Thyroid gland (tissue), 4 donors: Measurements from ENCODE around the gene MAD1L1. TPM values are rescaled to one million over a fixed set of nuclear protein-coding genes. Genes with fewer than 3 reads are reported as not detected.
A peak's percentile ranks its signal among the peaks of the same experiment; 100 is the strongest.

Source experiments
- DNase-seq, 2 donors: peaks; one replicate each; pipeline ENCODE4 v3.0.0-alpha.2; 2019
- H3K27ac ChIP-seq, 3 donors: fragments of 200-600 bp; sonication (generic); 1 replicate in 2 of 3; 2 replicates in 1 of 3; pipeline ENCODE4 v1.5.1; 2016 to 2019; ENCODE audit warnings: mild to moderate bottlenecking in 1 of 3, moderate library complexity in 1 of 3
- H3K27me3 ChIP-seq: fragments of 200-600 bp; sonication (generic); one replicate; pipeline ENCODE4 v1.5.1; 2019
- H3K36me3 ChIP-seq, 2 donors: fragments of 200-600 bp; sonication (generic); one replicate each; pipeline ENCODE4 v1.5.1; 2016 to 2019
- H3K4me1 ChIP-seq, 2 donors: fragments of 200-600 bp; sonication (generic); one replicate each; pipeline ENCODE4 v1.5.1; 2017 to 2019
- H3K4me3 ChIP-seq, 3 donors: fragments of 200-600 bp; sonication (generic); replicated peaks in 1 of 3; 1 replicate in 2 of 3; 2 replicates in 1 of 3; pipeline ENCODE4 v1.5.1; 2016; ENCODE audit warnings: mild to moderate bottlenecking in 1 of 3
- H3K9me3 ChIP-seq: fragments of 200-600 bp; sonication (generic); one replicate; pipeline ENCODE4 v1.5.1; 2017
- POLR2A ChIP-seq, 2 donors: fragments of 450-650 bp; IDR thresholded peaks; one replicate each; pipeline ENCODE4 v1.6.1; 2017; ENCODE audit warnings: antibody characterized with exemption in 2 of 2, mild to moderate bottlenecking in 2 of 2, moderate library complexity in 1 of 2
- WGBS, 2 donors: methylation state at CpG; one replicate each; pipeline ENCODE4 v1.1.5; 2017; 5-methylcytosine and 5-hydroxymethylcytosine counted together
- intact Hi-C: fragments of 100-400 bp; cut with DNase I; formaldehyde crosslinking; loops from one replicate; pipeline ENCODE4 v1.15.1; 2023
- total RNA-seq, 4 donors: library from RNA; depleted of rRNA; stranded (reverse); fragments of >200 nt; gene quantifications; one replicate each; pipeline ENCODE4 v1.2.3, GENCODE V29; 2016
- TF ChIP-seq, protein P1 (sequence below), 6 experiments: fragments of 200-600 bp in 3 of 6; fragments of 450-650 bp in 3 of 6; sonication (generic) in 3 of 6; IDR thresholded peaks; one replicate each; pipeline ENCODE4 v1.5.1; 2016 to 2019; ENCODE audit warnings: antibody characterized with exemption in 6 of 6, mild to moderate bottlenecking in 2 of 6, inconsistent platforms in 1 of 6, moderate library complexity in 1 of 6

MAD1L1 gene
- total RNA-seq, 4 donors from 2014 or later = 27.4 to 38.6 (median 33.9) TPM

DNA sequence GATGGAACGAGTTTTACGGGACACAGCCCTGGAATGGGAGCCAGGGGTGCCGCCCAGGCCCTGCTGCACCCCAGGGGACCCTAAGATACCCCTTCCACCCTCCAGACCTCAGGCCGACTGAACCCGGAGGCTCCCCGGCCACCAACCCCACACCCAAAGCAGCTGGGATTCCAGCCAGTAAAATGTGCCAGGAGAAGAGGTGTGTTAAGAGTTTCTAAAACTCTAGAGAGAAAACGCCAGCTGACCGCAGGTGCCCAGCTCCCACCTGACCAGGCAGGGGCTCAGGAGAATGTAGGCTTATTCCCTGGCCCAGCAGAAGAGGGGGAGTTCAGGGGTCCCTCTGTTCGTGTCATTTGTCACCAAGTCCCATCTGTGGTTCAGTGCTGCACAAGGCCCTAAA lies 26.7 kb upstream of the MAD1L1 start:
- H3K9me3 ChIP-seq = no peaks in the 10 kb centered on the region
- H3K36me3 ChIP-seq = peaks cover 8% of the 10 kb centered on the region in 2 donors
- H3K27me3 ChIP-seq = no peaks in the 10 kb centered on the region
- no peak overlapping the region for H3K4me3 ChIP-seq
- 58 to 77% methylated on average over 4 to 9 of the region's 9 CpGs for WGBS, 2 donors
- peaks cover 3 to 4% of the 10 kb centered on the region in 2 donors for H3K4me1 ChIP-seq
- intact Hi-C loops = no loop called here
- H3K27ac ChIP-seq = no peak overlapping the region
- peak; percentile 19 to 53 for DNase-seq
- TF ChIP-seq, protein P1, sequence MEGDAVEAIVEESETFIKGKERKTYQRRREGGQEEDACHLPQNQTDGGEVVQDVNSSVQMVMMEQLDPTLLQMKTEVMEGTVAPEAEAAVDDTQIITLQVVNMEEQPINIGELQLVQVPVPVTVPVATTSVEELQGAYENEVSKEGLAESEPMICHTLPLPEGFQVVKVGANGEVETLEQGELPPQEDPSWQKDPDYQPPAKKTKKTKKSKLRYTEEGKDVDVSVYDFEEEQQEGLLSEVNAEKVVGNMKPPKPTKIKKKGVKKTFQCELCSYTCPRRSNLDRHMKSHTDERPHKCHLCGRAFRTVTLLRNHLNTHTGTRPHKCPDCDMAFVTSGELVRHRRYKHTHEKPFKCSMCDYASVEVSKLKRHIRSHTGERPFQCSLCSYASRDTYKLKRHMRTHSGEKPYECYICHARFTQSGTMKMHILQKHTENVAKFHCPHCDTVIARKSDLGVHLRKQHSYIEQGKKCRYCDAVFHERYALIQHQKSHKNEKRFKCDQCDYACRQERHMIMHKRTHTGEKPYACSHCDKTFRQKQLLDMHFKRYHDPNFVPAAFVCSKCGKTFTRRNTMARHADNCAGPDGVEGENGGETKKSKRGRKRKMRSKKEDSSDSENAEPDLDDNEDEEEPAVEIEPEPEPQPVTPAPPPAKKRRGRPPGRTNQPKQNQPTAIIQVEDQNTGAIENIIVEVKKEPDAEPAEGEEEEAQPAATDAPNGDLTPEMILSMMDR (IDR thresholded peaks at IDR 0.05) = no peak
- TF ChIP-seq POLR2A (IDR thresholded peaks at IDR 0.05) = no peak

DNA sequence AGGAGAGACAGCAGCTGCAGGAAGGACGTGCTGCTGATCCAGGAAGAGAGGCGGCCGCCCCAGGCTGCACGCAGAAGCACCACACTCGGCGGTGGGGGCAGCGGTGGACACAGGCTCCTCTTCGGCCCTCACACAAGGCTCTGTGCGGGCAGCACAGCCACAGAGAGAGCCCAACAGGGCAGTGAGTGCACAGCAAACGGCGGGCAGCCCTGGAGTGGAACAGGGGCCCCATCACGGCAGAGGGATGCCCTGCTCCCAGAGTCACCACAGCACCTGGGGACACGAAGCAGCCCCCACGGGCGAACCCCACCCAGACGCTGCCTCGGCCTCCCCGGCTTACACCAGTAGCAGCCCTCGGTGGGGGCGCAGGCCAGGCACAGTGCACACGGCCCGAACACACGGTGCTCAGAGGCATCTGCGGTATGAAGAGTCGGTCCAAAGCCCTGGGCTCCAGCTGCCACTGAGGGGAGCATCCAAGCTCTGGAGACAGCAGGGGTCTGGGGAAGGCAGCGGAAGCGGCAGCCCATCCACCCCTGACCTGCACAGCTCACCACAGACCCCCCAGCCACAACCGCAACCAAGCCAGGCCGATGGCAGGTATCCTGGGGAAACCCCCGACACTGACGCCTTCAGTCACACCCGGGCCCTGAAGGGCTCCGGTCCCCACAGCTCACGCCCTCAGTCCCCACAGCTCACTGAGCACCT lies 26.1 kb upstream of the MAD1L1 start:
- Histone ChIP-seq H3K4me3 (no peak overlapping the region), H3K9me3 (no peaks in the 10 kb centered on the region), H3K4me1 (peaks cover 3 to 4% of the 10 kb centered on the region in 2 donors), H3K27ac (no peak overlapping the region), H3K27me3 (no peaks in the 10 kb centered on the region), H3K36me3 (peaks cover 8% of the 10 kb centered on the region in 2 donors)
- WGBS, 2 donors = 87 to 95% methylated on average over 17 to 18 of the region's 34 CpGs
- intact Hi-C loops = no loop called here
- TF ChIP-seq, protein P1 (IDR thresholded peaks at IDR 0.05) = no peak
- no peak for TF ChIP-seq POLR2A (IDR thresholded peaks at IDR 0.05)
- no peak for DNase-seq

DNA sequence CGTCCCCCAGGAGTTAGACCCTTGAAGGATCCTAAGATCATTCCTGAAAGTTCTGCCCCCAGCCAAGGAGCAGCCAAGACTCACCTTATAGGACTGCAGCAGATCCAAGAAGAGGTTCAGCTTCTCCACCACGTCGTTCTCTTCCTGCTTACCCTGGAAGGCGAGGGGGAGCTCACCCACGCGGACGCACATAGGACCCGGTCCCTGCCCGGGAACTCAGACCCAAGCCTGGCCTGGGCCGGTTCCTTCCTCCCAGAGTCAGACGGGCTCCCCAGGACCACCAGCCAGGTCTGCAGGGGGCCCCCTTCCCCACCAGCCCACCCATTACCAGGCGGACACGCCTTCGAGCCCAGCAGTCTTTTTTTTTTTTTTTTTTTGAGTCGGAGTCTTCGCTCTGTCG lies 24.9 kb upstream of the MAD1L1 start:
- no peaks in the 10 kb centered on the region for H3K27me3 ChIP-seq
- no peak overlapping the region for H3K27ac ChIP-seq
- H3K4me3 ChIP-seq = no peak overlapping the region
- H3K9me3 ChIP-seq = no peaks in the 10 kb centered on the region
- intact Hi-C loops = no loop called here
- H3K4me1 ChIP-seq = peaks cover 3 to 4% of the 10 kb centered on the region in 2 donors
- WGBS, 2 donors = 95 to 96% methylated on average over 16 to 17 of the region's 17 CpGs
- TF ChIP-seq, protein P1 (IDR thresholded peaks at IDR 0.05) = no peak
- TF ChIP-seq POLR2A (IDR thresholded peaks at IDR 0.05) = no peak
- DNase-seq = no peak
- peaks cover 6 to 8% of the 10 kb centered on the region in 2 donors for H3K36me3 ChIP-seq

DNA sequence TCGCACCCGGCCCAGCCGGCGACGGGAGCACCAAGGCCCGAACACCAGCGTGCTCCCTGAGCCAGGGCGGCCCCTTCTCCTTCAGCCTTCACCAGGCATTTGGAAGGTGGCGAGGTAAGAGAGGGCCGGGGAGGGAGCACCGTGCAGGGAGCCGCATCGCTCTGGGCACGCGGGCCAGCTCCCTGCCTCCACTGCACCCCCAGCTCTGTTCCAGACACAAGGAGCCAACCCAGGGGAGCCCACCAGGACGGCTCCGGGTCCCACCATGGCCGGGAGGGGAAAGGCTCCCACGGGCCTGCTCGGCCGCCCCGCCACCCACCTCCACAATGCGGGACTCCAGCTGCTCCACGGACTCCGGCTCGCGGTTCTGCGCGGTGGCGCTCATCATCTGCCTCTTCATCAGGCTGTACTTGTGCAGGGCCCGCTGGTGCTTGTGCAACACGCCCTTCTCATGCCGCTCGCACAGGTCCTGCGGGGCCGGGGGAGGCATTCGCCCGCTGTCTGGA lies 24.4 kb upstream of the MAD1L1 start:
- WGBS, 2 donors = 97 to 98% methylated on average over 27 to 36 of the region's 38 CpGs

More for the DNA sequence above, 24.4 kb upstream of the MAD1L1 start:
- Histone ChIP-seq H3K4me3 (no peak overlapping the region), H3K27ac (no peak overlapping the region), H3K9me3 (no peaks in the 10 kb centered on the region), H3K27me3 (no peaks in the 10 kb centered on the region), H3K4me1 (peaks cover 3 to 4% of the 10 kb centered on the region in 2 donors), H3K36me3 (peaks cover 6 to 8% of the 10 kb centered on the region in 2 donors)
- no peak for DNase-seq
- intact Hi-C loops = no loop called here
- TF ChIP-seq, protein P1 (IDR thresholded peaks at IDR 0.05) = no peak
- TF ChIP-seq POLR2A (IDR thresholded peaks at IDR 0.05) = no peak
